Hematopoietic multipotent progenitor cell treated with erythropoietin and hydrocortisone succinate and interleukin-3 and kit ligand, for 15 days (in vitro differentiated cells): ENCODE measurements around the gene DDX3X.
A peak's percentile ranks its signal among the peaks of the same experiment; 100 is the strongest.
"Not testable (repeated sequence)": the region's sequence is repeated elsewhere in the genome, so short reads cannot be mapped to it uniquely, and the experiment has no call there.

Experiments
- DNase-seq: peaks from one replicate; pipeline ENCODE4 v3.0.0-alpha.2; 2015; ENCODE audit warnings: low spot score

Gene DDX3X

DNA sequence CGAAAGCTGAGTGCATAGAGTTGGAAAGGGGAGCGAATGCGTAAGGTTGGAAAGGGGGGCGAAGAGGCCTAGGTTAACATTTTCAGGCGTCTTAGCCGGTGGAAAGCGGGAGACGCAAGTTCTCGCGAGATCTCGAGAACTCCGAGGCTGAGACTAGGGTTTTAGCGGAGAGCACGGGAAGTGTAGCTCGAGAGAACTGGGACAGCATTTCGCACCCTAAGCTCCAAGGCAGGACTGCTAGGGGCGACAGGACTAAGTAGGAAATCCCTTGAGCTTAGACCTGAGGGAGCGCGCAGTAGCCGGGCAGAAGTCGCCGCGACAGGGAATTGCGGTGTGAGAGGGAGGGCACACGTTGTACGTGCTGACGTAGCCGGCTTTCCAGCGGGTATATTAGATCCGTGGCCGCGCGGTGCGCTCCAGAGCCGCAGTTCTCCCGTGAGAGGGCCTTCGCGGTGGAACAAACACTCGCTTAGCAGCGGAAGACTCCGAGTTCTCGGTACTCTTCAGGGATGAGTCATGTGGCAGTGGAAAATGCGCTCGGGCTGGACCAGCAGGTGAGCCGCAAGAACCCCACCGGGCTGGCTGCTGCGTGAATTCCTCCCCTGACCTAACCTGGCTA, at the start of gene DDX3X:
DDX3X (plus strand) TSS at position 419 of the 619 bp plus-strand sequence; CDS start at position 510, 91 bp downstream.
- DNase-seq = peak; percentile 86

DNA sequence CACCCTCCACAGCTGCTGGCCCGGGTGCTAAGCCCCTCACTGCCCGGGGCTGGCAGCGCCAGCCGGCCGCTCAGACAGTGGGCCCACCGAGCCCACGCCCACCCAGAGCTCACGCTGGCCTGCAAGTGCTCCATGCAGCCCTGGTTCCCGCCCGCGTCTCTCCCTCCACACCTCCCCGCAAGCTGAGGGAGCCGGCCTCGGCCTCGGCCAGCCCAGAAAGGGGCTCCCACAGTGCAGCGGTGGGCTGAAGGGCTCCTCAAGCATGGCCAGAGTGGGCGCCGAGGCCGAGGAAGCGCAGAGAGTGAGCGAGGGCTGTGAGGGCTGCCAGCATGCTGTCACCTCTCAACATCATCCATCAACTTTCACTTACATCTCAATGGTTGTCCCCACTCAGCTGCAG, 48.0 kb upstream of the DDX3X start:
- not testable (repeated sequence) for DNase-seq

DNA sequence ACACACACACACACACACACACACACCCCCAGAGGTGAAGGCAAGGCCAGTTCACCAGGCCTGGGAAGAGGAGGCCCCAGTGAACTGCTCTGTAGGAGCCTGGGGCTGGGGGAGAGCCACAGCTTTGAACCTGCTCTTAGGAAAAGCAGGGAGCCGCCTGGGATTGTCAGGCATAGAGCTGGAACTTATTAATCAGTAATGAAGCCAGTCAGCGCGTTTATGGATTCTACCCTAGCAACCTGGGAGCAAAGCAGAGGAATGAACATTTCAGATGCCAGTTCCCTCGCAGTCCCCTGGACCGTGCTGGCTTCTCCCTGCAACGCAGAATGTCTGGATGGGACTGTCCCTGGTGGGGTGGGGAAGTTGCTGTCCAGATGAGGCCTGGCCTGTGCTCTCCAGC, 45.3 kb upstream of the DDX3X start:
- no peak for DNase-seq

DNA sequence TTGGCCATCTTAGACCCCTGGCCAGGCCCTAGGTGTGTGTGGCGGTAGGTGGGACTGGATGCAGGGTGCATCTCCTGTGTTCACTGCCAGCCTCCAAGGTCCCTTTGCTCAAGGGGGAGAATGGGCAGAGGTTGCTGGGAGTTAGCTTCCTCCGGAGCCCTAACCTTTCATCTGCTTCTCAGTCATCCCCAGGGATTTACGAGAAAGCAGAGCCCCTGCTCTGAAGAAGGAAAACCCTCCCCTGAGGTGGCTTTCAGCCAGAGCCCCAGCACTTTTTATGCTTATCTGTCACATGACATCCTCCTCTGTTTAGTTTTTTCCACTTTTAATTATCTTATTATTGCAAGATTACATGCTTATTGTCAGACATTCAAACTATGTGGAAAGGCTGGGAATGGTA, 44.9 kb upstream of the DDX3X start:
- DNase-seq = no peak

DNA sequence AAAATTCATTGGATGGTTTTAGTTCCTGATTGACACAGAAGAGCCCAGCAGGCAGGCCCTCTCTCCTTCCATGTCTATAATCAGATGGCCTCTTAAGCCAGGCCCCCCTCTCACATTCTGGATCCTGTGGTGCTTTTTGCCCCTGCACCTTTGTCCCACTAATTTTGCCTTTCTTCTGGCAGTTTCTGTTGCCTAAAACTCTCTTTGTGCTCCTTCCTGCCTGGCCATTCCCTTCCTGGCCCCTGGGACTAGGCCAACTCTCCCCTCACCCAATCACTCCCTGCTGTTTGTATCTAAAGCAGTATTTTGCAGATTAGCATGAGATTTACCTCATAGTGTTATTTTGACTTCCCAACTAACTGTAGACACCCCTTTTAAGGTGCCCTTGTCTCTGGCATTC, 42.7 kb upstream of the DDX3X start:
- no peak for DNase-seq

DNA sequence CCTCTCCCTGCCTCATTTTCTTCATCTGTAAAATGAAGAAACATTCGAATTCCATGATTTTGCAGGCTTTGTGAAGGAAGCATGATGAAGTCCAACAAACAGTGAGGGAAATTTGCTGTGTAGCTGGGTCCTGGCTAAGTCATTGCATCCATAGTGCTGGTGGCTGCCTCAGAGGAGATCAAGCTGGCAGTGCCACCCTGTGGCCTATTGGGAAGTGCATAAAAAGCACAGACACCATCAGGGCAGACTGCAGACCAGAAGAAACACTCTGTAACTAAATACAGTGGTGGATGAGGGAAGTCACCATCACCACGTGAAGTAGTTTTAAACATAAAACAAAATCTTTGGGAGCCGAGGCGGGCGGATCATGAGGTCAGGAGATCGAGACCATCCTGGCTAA, 40.7 kb upstream of the DDX3X start:
- DNase-seq = peak; percentile 6

DNA sequence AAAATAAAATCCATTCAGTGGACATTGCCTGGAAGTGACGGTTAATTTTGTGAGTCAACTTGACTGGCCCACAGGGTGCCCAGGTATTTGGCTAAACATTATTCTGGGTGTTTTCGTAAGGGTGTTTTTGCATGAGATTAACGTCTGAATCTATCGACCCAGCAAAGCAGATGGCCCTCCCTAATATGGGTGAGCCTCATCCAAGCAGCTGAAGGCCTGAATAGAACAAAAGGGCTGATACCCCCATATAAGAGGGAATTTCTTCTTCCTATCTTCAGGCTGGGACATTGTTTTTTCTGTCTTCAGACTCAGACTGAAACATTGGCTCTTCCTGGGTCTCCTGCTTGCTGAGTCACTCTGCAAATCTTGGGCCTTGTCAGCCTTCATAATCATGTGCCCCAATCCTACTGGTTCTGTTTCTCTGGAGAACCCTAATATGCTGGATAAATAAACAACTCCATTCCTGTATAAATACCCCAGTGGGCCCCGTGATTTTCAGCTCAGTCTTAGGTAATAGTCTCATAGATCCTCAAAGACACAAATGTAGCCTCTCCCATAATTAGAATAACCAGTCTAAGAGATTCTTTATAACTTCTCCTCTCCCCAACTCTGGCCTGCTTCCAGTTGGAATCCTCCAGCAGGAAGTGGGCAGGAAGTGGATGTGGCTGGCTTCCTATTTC, 33.1 kb upstream of the DDX3X start:
- DNase-seq = no peak

DNA sequence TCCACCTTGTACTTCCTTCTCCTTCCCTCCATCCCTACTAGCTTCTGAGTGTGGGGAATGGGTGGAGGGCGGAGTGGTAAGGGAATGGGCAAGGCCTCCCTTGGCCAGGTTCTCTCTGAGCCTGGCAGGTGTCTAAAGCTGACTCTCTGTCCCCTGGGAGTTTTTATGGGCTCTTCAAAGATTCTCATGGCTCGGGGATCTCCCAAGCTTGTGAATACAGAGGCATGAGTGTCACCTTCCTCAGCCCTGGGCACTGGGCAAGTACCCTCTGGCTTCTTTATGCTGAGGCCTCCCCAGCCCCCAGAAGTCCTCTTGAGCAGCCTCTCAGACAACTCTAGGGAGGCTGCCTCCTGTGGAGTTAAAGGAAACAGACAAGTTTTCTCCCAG, 32.5 kb upstream of the DDX3X start:
- no peak for DNase-seq

DNA sequence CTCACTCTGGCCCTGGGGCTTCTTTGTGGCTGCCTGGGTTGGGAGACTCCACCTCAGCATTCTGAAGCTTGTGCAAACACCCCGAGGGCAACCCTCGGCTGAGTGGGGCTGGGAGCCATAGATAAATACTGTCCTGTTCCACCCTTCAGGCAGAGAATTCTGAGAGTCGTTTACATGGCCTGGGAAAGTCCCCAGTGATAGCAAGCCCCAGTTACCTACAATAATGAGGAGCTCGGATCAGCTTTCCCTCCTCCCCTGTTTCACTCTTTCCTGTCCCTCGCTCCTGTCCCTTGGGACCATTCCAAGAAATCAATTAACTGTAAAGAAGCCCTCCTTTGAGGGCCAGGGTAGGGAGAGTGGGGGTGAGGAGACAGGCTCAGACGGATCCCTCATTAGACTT, 31.6 kb upstream of the DDX3X start:
- DNase-seq = no peak

DNA sequence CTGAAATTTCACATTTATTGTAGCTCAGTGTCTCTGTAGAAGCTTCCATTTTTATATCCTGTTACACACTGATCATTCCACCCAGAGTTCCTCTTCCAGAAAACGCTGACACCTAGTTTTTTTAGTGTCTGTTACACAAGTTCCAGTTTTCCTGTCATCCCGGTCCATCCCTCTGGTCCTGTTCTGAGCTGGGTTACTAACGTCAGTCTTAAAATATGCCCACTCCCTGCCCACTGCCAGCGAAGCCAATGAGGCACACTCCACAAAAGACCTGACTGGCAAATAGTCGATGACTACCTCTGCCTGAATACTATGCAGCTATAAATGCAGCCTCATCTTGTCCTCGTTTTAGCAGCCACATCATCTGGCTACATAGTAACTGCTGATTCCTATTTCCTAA, 30.9 kb upstream of the DDX3X start:
- no peak for DNase-seq

DNA sequence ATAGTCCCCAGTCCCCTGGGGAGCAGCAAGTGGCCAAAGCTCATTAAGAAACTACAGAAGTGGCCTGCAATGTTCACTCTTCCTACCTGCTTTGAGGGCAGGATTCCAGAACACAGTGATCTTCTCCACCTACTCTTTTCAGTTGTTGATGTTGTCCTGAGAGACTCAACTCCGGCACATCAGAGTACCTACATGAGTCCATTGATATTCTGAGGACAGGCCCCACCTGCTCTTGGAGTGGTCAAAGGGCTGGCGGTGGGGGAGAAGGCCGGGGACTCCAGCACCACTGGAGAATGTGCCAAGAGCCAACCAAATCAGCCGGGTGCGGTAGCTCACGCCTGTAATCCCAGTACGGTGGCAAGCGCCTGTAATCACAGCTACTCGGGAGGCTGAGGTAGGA, 29.8 kb upstream of the DDX3X start:
- DNase-seq = no peak

DNA sequence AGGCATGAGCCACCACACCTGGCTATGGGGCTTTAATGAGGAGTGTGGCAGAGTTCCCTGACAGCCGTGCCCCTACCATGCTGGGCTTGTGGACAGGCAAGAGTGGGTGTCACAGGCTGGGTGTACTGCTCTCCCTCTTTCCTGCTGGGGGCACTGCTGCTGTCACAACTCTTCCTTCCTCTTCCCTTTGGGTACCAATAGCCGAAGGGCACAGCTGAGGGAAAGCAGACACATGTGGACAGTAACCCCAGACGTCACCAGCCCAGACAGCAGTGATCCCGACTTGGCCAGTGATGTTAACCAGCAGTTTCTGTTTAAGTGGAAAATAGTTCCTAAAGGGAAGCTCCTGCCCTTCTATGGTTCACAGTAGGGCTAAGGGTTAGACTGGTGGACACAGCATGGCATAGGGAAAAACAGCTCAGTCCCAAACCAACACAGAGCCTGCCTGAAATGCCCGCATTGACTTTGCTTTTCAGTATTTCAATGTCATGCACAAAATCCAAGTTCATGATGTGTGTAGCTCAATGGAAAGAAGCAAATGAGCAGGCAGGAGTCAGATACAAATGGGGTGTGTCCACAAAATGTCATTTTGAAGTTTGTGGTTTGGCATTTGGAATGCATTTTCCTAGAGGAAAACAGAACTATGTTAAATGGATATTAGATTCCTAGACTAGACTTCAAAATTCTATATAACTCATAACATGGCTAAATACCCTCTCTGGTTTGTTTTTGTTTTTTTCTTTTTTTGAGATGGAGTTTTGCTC, 24.9 kb upstream of the DDX3X start:
- no peak for DNase-seq

DNA sequence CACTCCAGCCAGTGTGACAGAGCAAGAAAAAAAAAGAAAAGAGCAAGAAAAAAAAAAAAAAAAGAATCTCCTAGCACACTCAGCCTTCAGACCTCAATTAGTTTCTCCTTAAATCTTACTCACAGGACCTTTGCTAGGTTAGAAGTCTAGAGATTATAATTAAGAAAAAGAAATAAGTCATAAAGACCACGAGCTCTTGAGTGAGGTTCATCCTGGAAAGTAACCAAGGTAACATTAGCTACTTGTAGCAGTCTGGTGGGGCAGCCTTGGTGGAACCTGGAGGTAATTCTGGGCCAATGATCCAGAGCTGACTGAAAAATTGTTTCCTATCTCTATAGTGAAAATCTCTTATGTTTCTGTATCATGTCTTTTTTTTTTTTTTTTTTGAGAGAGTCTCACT, 21.2 kb upstream of the DDX3X start:
- DNase-seq = no peak

DNA sequence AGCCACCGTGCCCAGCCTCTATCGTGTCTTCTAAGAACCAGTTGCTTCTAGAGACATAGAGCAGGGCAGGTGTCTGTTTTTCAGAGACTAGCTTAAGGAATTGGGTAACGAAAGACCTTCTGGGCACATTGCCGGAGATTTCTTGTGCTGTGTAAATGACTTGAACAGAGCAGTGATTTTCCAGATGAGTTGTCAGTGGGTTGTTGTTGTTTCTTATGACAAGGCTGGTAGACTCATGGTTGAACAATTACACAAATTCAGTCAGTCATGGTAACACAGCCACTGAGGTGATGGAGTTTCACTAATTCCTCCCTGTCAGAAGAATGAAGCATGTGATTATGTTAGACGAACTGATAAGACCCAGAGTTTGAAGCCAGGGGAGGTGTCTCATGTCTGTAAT, 20.5 kb upstream of the DDX3X start:
- no peak for DNase-seq

DNA sequence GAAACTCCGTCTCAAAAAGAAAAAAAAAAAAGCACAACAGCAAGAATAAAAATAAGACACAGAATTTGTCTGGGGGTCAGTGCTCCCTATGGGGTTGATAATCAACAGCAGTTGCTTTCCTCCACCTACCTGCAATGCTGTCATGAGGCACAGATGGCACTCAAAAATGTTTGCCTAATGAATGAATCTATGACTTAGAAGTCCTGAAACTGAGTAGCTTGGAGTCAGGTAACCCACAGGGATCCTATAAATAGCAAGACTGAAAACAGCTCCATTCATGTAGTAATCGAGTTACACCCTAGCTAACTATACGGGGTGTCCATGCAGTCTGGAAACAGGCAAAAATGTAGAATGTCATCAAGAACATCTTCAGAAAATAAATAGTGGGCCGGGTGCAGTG, 19.8 kb upstream of the DDX3X start:
- DNase-seq = no peak

DNA sequence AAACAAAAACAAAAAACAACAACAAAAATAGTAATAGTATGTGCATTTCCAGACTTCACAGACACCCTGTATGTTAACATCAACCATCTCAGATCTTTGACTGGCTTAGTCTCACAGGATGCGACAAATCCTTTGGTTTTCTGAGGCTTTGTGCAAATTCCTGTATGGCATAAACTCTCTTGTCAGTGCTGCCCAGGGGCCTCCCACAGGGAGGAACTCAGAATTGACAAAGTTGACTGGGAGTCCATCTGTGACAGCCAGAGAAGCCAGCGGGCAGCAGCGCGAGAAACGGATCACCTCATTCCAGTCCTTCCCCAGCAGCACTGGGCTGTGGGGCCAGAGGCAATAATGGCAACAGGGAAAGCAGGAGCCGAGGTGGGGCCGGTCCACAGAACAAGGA, 19.1 kb upstream of the DDX3X start:
- no peak for DNase-seq

DNA sequence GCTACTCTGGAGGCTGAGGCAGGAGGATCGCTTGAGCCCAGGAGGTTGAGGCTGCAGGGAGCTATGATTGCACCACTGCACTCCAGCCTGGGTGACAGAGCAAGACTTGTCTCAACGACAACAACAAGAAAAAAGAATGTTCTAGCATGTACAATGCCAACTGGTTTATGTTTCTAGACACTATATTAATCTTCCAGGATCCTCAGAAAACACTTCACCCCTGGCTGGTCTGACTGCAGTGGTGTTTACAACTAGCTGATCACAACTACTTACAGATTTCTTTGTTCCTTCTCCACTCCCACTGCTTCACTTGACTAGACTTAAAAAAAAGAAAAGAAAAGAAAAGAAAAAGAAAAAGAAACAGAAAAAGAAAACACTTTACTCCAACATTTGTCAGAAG, 17.7 kb upstream of the DDX3X start:
- not testable (repeated sequence) for DNase-seq

DNA sequence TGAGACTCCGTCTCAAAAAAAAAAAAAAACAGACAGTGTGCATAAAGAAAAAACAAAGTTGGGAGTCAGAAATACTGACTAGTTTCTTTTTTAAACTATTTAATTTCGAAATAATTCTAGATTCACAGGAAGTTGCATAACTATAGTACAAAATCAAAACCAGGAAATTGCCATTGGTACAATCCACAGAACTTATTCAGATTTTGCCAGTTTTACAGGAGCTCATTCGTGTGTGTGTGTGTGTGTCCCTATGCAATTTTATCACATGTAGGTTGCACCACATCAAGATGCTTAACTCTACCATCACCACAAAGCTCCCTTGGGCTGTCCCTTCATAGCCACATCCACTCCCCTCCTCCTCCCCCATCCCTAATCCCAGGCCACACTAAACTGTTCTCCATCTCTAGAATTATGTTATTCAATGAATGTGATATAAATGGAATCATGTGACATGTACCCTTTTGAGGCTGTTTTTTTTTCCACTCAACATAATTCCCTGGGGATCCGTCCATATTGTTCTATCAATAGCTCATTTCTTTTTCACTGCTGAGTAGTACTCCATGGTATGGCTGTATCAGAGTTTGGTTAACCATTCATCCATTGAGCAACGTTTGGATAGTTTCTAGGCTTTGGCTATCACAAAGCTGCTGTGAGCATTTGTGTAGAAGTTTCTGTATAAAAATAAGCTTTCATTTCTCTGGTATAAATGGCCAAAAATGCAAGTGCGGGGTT, 16.3 kb upstream of the DDX3X start:
- no peak for DNase-seq

DNA sequence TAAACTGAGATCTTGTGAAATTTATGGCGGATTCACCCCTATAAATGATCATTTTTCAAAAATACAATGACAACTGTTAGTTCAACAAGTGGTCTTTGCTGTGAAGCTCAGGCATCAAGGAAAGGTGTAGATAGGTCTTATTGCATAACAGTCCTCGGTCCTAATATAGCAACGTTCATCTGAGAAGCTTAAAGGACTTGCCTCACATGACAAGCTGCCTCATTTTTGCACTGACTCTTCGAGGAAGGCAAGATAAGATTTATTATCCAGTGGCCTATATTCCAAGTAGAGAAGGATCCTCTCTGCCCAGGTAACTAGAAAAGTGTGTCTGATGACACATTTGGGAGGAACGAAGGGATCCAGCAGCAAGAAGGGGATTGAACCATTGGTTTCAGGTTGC, 13.6 kb upstream of the DDX3X start:
- no peak for DNase-seq

DNA sequence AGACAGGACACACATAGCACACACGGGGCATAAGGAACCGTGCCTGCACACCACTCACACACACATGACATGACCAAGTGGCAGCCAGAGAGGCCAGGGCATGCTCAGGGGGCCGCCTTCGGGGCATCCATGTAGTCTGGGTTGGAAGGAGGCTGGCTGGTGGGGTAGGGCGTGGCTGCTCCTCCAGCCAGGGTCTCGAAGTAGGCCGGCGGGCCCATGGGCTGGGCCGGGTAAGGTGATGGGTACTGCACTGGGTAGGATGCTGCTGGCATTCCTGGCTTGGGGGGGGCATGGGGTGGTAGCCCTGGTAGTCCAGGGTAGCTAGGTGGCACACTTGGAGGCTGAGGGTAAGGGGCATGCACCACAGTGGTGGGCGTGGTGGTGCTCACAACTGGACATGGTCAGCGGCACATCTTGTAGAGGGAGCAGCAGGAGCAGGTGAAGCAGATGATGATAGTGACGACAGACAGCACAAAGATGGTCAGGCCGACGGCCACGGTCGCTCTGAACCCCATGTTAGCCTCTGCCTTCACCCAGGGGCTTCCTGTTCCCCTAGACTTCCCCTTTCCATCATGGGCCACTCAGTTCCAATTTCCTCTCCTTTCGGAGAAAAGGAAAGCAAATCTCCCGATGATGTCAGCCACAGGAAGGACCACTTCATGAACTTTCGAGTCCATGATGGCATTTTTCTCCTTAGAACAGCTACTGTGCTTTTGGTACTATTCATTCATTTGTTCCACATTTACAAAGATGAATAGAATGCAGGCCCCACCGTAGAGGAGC, 10.9 kb upstream of the DDX3X start:
- no peak for DNase-seq

DNA sequence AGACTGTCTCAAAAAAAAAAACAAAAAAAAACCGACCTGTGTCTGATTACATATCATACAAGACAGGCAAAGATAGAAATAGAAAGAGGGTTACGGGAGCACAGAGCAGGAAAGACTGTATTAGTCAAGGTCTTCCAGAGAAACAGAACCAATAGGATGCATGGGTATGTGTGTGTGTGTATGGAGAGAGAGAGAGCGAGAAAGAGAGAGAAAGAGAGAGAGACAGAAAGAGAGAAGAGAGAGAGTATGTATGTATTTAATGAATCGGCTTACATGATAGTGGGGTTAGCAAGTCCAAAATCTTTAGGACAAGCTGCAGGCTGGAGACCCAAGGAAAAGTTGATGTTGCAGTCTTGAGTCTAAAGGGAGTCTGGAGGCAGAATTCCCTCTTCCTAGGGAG, 7.5 kb upstream of the DDX3X start:
- DNase-seq = no peak

DNA sequence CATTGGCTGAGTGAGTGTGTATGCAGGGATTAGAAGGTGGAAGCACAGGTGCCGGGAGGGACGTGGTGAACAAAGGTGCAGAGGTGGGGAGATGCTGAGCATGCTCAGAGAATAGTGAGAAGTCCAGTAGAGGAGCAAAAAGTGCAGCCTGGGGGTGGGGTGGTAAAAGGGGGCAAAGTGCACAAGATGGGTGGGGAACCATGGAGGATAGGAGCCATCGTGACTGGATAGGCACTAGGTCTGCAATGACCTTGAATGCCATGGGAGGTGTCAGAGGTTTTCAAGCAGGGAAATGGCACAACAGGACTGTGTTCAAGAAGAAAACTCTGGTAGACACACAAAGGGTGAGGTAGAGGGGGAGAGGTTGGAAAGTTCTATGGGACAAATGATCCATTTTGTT, 6.6 kb upstream of the DDX3X start:
- no peak for DNase-seq
